ENCODE data around the gene CCDC27. TPM values are rescaled to one million over a fixed set of nuclear protein-coding genes. Genes with fewer than 3 reads are reported as not detected.

Gene CCDC27
- total and polyA plus RNA-seq, 2 of the 13 experiments (the other 11 are each of a cell fraction or from before 2014, with no cell fraction given), result not detected

DNA sequence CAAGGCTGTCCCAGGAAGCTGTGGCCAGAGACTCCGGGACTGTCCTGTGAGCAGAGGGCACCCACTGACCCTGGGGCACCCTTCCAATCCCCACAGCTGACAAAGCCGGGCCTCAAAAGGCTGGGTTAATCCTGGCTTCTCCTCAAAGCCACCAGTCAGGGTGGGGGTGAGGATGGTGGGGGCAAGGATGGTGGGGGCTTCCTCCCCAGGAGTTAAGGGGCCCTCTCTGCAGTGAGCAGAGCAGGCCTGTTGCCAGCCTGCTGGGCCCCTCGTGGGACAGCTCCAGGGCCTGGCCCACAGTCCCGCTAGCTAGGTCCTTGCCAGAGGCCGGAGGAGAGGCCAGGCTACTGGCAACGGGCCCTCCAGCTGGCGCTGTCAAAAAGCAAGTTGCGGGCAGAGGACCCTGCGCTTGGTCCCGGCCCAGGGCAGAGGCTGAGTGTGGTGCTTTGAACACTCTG is 37.9 kb upstream of the CCDC27 start:
- in situ Hi-C loops (cut with HindIII; ENCODE audit: extremely low pct_ligation_motif_present, low pct_unique_long_range_greater_than_20kb), result no loop called here
- WGBS (ENCODE audit: low lambda C conversion rate), result no CpG with 5 or more reads among the region's 10 CpGs
- CTCF ChIA-PET (ENCODE audit: low intra/inter-chr PET ratio, low total read pairs), result no interaction called here
- Histone ChIP-seq H3K4me2 (ENCODE audit: low read depth, low read length) (no peak overlapping the region), H3K4me3 (replicated peaks in 1 of 3; ENCODE audit: insufficient read depth in 1 of 3, low read depth in 2 of 3, low read length in 3 of 3) (no peak overlapping the region), H3K36me3 (replicated peaks in 1 of 2; ENCODE audit: control insufficient read depth in 1 of 2, insufficient read depth in 2 of 2, low read length in 2 of 2) (no peaks in the 10 kb centered on the region), H3K79me2 (ENCODE audit: insufficient read depth, low read length) (no peaks in the 10 kb centered on the region), H3K27me3 (ENCODE audit: control insufficient read depth in 1 of 2, insufficient read depth in 2 of 2, low read length in 2 of 2) (peaks cover 1 to 13% of the 10 kb centered on the region in 2 experiments; a peak in 4 of 5 replicates), H2AFZ (ENCODE audit: low read length) (no peak overlapping the region), H3K4me1 (ENCODE audit: insufficient read depth, low read length) (peaks cover 11% of the 10 kb centered on the region), H3K27ac (ENCODE audit: extremely low read length, insufficient read depth, low read length) (no peak overlapping the region), H4K20me1 (ENCODE audit: insufficient read depth, low read length) (peaks cover 7% of the 10 kb centered on the region; the same call in 1 of the 2 replicates), H3K9ac (ENCODE audit: insufficient read depth, low read depth, low read length) (no peak overlapping the region), H3K9me3 (ENCODE audit: low read length) (no peaks in the 10 kb centered on the region)
- no peak for FAIRE-seq
- ATAC-seq, result no peak
- POLR2A ChIA-PET, result interaction anchor here (1.6 kb wide), 1 partner anchor 10 kb away, joined by 3 read pairs; no protein-coding TSS in a partner anchor
- no peak for TF ChIP-seq ONECUT2 (CRISPR knock-in tag; IDR thresholded peaks at IDR 0.05)
- TF ChIP-seq HOXA7 (CRISPR knock-in tag; IDR thresholded peaks at IDR 0.05), result no peak
- intact Hi-C loops (cut with micrococcal nuclease; ENCODE audit: unreplicated experiment), result no loop called here
- DNase-seq (ENCODE audit: low spot score), result no peak
- BruUV-seq (replicated peaks), result no TSS peak

DNA sequence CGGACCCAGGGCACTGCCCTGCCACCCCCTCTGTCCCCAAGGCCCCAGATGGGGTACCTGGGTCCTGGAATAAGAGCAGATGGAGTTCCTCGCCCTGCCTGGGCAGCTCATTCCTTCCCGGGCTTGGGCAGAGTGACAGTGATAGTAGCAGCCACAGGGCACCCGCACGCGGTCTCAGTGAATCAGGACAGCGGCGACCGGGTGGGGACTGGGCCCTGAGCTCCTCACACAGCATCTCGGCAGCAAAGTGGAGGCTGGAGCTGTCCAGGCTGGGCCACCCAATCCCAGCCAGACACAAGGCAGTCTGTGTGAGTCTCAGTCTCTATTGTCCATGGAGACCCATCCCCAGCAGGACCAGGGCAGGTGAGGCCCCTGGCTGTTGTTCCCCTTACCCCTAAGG is 37.4 kb upstream of the CCDC27 start:
- Histone ChIP-seq H3K4me1 (ENCODE audit: insufficient read depth, low read length) (peaks cover 11% of the 10 kb centered on the region), H3K27me3 (ENCODE audit: control insufficient read depth in 1 of 2, insufficient read depth in 2 of 2, low read length in 2 of 2) (peaks cover 1 to 16% of the 10 kb centered on the region in 2 experiments; a peak in 4 of 5 replicates), H3K36me3 (replicated peaks in 1 of 2; ENCODE audit: control insufficient read depth in 1 of 2, insufficient read depth in 2 of 2, low read length in 2 of 2) (no peaks in the 10 kb centered on the region), H3K27ac (ENCODE audit: extremely low read length, insufficient read depth, low read length) (no peak overlapping the region), H3K9me3 (ENCODE audit: low read length) (no peaks in the 10 kb centered on the region), H3K79me2 (ENCODE audit: insufficient read depth, low read length) (no peaks in the 10 kb centered on the region), H2AFZ (ENCODE audit: low read length) (no peak overlapping the region), H3K4me3 (replicated peaks in 1 of 3; ENCODE audit: insufficient read depth in 1 of 3, low read depth in 2 of 3, low read length in 3 of 3) (no peak overlapping the region), H3K4me2 (ENCODE audit: low read depth, low read length) (no peak overlapping the region), H3K9ac (ENCODE audit: insufficient read depth, low read depth, low read length) (no peak overlapping the region), H4K20me1 (ENCODE audit: insufficient read depth, low read length) (peaks cover 7% of the 10 kb centered on the region; the same call in 1 of the 2 replicates)
- DNase-seq (ENCODE audit: low spot score) (no peak), FAIRE-seq (no peak), ATAC-seq (no peak)
- ChIA-PET CTCF (ENCODE audit: low intra/inter-chr PET ratio, low total read pairs) (no interaction called here), POLR2A (interaction anchor here (1.6 kb wide), 1 partner anchor 10 kb away, joined by 3 read pairs; no protein-coding TSS in a partner anchor)
- TF ChIP-seq ARID2 (CRISPR knock-in tag; IDR thresholded peaks at IDR 0.05; ENCODE audit: borderline replicate concordance) (no peak), ZKSCAN5 (CRISPR knock-in tag; IDR thresholded peaks at IDR 0.05) (no peak)
- BruUV-seq (replicated peaks), result no TSS peak
- WGBS (ENCODE audit: low lambda C conversion rate), result no CpG with 5 or more reads among the region's 10 CpGs
- in situ Hi-C loops (cut with HindIII; ENCODE audit: extremely low pct_ligation_motif_present, low pct_unique_long_range_greater_than_20kb), result no loop called here
- intact Hi-C loops (cut with micrococcal nuclease; ENCODE audit: unreplicated experiment), result no loop called here
